ENCODE measurements around the gene RTN1. TPM values are rescaled to one million over a fixed set of nuclear protein-coding genes. Genes with fewer than 3 reads are reported as not detected.

RTN1 gene
- total RNA-seq, 1 experiment from 2014 or later = not detected

GRCh38 chr14:59630288-59630963 lies 240.2 kb downstream of the RTN1 start:
- no peak for DNase-seq (ENCODE audit: low spot score)

GRCh38 chr14:59629444-59630287 lies 240.9 kb downstream of the RTN1 start:
- no peak for DNase-seq (ENCODE audit: low spot score)

DNA sequence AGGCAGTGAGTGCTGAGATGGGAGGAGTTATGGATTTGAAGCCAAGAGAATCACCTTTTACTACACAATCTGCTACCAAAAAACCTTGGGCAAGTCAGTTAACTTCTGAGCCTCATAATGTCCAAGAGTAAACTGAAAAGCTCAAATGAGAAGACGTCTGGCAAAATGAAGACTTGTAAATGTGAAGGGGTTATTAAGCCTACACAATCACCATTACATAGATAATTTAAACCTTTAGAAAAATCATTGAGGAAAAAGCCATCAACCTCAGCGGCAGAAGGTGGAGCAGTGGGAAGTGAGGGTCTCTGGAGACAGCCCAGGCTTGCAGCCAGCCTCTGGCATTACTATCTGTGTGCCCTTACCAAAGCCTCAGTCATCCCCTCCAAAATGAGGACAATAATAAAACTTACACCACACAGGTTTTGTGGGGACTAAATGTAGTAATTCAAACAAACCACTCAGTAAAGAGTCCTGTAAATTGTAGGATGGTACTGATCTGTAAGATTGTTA lies 243.5 kb downstream of the RTN1 start:
- no peak for DNase-seq (ENCODE audit: low spot score)

GRCh38 chr14:59622631-59623030 lies 247.9 kb downstream of the RTN1 start:
- DNase-seq (ENCODE audit: low spot score) = no peak

DNA sequence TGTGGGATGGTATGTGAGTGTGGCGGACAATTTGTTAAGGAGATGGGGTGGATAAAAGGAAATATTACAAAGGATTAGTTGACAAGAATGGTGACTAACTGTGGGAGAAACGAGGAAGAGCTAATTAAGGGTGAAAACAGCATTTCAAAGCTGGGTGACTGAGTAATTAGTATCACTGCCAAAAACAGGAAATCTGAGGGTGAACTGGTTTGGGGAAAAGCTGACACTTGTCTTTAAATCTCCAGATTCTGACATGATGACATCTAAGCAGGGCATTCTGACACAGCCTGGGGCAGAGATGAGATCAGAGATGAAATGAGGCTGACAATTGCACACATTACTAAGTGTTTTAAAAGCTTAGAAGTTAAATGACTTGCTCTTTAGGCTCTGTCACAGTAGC lies 251.5 kb downstream of the RTN1 start:
- DNase-seq (ENCODE audit: low spot score) = no peak

DNA sequence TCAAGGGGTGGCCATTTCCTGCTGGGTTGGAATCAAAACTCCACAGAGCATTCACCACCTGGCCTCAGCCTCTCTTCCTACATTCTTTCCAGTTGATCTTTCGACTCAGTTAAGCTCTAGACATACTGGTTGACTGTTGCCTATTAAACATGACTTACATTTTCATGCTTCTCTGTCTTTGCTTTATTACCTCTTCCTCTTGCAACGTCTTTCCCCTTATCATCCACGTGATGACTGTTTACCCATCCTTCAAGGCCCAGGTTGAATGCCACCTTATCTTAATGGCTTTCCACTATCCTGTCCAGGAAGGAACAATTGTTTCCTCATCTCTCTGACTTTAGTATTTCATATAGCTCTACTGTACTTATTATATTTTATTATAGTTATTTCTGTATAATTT lies 269.5 kb downstream of the RTN1 start:
- no peak for DNase-seq (ENCODE audit: low spot score)

DNA sequence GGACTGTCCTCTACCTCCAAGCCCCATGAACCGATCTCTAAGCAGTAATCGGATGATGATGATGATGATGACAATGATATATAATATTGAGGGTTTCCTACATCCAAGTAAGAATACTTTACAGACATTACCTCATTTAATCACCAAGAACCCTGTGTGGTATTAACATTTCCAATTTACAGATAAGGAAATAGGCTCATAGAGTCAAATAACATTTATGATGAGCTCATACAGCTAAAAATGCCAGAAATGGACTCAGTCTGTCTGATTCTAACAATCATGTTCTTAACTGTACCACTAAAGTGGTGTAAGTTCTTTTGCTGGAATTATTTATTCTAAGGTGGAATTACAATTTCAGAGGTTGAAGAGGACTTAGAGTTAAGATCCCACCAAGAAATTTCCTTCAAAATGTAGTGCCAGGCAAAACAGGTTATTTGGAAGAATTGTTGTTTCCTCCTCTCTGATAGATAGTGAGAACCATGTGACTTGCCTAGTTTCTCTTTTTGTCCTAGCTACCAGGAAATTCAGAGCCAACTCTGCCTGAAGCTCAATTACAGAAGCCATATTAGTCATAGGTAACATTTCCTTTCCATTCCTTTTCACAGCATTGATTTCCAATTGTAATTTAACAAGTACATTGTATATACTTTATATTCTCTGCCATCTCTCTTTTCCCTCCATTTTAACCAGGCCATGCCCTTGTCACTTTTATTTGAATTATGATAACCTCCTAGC lies 270.2 kb downstream of the RTN1 start:
- DNase-seq (ENCODE audit: low spot score) = no peak

- DNase-seq (ENCODE audit: low spot score) = no peak
These were observed 275.5 kb downstream of the RTN1 start for GRCh38 chr14:59595071-59595470.

DNA sequence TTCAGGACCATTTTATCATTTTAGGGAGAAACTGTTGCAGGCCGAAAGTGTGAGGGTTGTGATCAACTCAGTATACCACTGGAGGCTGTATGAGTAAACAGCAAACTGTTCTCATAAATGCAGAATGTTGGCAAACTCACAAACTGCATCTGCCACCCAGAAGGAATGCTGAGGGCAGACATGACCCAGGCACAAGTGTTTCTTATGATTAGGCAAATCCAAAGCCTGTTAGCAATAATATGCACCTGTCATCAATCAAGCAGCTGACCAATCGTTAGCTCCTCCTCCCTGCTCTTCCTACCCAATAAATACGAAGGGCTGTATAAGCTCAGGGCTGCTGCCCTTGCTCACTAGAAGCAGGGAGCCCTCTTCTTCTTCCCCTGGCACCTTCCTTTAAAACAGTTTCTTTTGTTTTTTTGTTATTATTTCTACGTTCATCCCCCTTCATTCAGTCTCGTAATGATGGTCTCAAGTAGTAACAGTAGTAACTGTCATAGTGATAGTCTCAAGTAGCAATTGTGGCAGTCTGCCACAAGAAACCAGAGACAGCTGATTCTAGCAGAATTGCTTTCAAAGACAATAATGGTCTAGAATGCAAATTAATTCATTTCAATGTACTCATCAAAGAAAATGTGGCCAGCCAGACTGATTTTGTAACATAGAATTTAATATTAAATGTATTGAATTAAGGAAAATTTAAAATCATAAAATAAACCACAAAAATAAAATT lies 278.8 kb downstream of the RTN1 start:
- DNase-seq (ENCODE audit: low spot score) = no peak

DNA sequence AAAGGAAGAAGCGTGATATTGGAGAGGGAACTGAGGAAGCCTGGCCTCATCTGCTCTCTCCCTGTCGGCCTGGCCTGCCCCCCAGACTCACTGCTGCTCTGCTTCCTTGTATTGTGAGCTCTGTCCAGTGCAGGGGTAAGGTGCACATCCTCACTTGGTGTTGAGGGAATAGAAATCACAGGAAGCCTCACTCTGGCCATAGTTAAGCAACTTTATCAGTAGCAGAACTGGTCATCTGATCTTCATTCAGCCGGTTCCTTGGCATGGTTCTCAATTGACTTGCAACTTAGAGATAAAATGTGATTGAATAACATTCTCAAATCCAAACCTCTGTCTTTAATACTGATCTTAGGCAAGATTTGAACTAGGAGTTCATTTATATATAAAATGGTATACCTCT lies 282.5 kb downstream of the RTN1 start:
- DNase-seq (ENCODE audit: low spot score) = no peak

DNA sequence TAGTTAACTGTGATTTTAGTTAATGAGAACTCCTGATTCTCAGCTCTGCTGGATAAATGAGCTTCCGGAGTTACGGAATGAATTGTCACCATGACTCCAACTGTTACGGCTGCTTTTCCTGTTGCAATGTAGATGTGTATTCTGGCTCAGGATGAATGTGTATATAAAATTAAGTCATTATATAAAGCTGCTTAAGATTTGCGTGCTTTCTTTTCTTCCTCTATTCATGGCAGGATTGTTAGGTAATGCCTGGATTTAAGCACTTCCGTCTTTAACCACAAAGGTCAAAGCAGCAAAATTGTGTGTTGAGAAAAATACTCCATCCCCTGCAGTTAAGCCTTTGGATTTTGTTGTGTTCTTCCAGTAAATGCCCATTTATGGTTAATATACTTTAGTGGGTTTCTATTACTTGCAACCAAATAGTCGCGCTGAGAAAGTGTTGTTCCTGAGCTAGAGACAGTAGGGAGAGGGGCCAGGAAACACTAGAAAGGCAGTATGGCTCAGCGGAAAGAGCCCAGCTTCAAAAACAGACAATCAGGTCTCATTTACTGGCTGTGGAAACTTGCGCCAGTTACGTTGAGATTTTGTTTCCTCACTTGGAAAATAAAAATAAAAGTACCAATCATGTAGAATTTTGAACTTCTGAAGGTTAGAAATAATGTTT lies 284.6 kb downstream of the RTN1 start:
- DNase-seq (ENCODE audit: low spot score) = no peak

DNA sequence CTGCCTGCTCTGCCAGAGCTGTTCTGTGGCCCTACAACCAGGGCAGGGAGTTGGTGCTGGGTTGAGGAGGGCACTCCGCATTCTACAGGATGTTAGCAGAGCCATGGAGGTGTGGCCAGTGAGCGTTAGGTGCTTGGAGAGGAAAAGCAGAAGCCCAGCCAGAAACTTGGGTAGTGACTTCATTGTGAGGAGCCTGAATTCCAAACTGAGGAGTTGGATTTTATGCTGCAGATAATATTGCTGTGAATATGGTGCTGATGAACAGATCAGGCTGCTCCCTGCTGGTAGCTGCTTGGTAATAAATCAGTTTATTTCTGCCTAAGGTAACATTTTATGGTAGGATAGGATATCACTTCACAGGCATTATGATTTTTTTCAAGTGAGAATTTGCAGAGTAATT lies 286.8 kb downstream of the RTN1 start:
- DNase-seq (ENCODE audit: low spot score) = no peak

DNA sequence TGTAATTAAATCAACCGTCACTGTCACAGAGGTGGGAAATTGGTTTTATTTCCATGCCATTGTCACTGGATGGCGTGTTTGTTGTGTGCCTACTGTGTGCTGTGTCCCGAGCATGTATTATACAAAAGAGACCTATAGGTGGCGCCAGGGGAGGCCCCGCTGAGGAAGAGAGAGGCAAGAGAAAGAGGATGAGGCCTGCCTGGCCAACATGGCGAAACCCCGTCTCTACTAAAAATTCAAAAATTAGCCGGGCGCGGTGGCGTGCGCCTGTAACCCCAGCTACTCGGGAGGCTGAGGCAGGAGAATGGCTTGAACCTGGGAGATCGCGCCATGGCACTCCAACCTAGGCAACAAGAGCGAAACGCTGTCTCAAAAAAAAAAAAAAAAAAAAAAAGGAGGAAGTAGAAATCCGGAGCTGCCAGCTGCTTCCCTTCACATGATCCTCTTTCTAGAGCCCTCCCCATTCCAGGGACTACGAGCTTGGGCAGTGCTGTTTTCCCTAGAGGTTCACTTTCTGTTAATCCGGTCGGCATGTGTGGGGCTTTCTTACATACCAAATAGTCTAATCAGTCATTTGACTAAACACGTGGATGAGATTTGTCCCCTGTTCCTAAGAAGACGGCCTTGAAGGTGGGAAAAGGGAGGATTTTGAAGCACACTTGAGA lies 287.6 kb downstream of the RTN1 start:
- no peak for DNase-seq (ENCODE audit: low spot score)

DNA sequence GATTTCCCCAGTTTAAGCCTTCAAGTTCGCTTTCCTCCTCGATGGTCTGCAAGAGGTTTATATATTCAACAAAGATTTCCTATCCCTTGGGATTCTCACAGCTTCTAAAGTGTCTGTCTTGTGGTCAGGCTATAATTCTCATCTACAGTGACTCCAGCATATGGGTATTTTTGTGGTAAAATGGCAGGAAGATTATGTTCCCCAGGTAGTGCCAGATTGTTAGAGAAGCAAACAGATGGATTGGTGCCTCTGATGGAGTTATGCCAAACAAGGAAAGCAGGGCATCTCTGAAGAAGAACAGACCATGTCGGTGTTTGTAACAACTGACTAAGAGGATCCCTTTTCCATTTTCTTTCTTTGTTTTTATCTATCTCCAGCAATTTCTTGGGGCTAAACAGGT lies 288.4 kb downstream of the RTN1 start:
- DNase-seq (ENCODE audit: low spot score) = no peak

- no peak for DNase-seq (ENCODE audit: low spot score)
These were observed 289.7 kb downstream of the RTN1 start for GRCh38 chr14:59580911-59581310.

DNA sequence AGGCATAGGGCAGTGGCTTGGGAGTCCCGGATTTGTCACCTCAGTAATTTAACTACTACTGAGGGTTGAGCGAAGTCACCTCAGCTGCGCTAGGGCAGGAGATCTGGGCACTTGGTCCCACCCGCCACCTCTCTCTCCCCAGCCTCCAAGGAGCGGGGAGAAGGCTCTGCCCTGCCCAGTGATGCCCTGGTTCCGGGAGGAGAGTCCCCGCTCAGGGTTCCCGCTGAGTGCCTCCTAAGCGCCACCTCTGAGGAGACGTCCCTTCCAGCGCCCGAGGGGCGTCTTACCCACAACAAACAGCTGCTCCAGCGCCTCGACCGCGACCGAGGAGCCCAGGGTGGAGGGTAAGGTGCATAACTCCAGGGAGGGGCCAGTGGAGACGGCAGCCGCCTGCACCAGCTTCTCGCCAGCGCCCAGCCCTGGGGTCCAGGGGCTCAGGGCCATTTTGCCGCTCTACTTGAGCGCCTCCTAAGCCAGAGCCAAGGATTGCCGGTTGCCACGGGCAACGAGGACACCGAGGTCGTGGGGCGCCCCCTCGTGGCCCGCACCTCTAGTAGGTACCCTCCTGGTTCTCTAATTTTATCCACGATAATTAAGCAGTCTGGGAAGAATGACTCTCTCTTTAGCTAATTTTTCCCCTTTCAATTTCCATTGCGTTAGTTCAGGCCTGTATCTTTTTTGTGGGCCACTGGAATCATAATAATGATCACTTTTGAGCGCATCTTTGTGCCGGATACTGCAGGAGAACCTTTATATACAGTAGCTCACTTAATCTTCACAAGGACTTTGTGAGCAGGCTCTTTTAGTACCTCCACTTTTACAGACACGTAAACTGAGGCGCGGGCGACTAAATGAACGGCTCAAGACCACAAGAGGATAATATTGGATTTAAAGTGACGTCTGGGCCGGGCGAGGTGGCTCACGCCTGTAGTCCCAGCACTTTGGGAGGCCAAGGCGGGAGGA lies 294.0 kb downstream of the RTN1 start, which contains the start of gene CCDC175:
Gene CCDC175, minus strand, starts transcription at position 481 of the 963 bp plus-strand sequence. Its CDS starts 37 bp downstream, at position 444.
- DNase-seq (ENCODE audit: low spot score) = peak; percentile 70

DNA sequence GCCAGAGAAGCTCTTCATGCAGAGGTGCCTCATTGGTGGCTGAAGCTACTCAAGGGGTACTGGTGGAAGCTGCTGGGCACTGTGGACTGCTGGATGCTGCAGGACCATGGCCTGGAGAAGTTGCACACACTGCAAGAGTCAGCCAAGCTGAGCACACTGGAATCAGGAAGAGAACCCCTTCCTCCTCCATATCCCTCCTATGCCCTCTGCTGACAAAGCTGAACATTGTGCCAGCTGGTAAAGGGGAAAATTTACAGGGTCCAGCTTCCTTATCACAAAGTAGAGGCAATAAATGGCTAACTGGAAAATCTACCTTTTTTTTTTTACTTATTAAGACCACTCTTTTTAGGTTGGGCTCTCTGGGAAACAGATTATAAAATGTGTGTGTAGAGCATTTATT lies 300.5 kb downstream of the RTN1 start:
- peak; percentile 16 for DNase-seq (ENCODE audit: low spot score)

DNA sequence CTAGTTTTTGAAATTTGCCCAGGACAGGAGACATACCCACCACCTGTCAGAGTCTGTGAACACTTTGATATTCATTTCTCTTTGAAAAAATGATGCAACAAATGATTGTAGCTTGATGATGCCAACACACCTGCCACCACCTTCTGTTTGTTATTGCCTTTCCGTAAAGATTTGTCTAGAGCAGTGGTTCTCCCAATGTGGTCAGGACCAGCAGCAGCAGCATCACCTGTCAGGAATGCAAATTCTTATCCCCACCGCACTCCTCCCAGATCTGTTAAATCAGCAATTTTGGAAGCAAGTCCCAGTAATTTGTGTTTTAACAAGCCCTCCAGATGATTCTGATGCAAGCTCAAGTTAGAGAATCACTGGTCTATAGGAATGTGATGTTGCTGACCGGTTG lies 303.9 kb downstream of the RTN1 start:
- DNase-seq (ENCODE audit: low spot score) = peak; percentile 6

DNA sequence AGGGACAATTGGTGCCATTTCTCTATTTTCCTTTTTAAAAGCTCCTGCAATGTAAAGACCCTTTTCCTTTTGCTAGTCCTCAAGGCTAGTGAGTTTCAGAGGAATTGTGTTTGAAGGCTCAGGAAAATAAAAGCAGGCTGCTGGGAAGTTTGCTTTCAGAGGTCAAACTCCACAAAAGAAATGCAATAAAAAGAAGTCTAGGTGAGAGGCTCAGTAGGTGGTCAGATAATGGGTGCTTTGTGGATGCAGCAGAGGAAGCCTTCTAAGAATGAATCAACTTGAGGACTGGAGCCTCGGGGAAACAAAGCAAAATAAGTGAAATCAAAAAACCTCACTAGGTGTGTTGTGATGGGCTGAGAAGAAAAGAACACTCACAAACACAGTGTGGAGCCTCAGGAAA lies 304.3 kb downstream of the RTN1 start:
- DNase-seq (ENCODE audit: low spot score) = peak; percentile 27
